ENCODE measurements around the gene BCAR3.

DNA sequence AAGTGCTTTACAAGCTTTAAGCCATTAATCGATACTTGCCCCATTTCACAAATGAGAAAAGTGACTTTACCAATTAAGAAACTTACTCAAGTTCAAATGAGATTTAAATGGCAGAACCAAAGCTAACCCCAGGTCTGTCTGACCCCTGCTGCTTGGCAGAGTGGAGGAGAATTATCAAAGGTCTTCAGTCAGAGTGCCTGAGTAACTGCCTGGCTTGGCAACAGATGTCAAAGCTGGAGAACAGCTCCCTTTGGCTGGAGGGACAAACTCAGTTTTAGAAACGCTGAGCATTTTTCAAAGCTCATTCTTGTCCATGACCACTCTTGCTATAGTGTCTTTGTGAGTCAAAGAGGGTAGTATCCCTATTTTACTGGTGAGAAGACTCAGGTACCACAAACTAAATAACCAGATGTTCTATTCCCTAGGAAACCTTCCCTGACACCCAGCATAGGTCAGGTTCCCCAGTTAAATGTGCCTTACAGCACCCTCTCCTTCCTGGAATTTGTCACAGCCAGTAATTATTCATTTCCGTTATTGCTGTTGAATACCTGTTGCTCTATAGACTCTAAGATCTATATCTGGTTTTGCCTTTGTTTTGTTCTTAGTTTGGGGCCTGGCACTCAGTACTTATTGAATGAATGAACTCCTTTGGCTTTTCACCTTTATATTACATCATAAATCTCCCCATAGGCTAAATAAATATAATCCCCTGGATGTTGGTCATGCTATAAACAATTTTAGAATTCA is 5.0 kb upstream of the BCAR3 start:
- TF ChIP-seq, protein P1, sequence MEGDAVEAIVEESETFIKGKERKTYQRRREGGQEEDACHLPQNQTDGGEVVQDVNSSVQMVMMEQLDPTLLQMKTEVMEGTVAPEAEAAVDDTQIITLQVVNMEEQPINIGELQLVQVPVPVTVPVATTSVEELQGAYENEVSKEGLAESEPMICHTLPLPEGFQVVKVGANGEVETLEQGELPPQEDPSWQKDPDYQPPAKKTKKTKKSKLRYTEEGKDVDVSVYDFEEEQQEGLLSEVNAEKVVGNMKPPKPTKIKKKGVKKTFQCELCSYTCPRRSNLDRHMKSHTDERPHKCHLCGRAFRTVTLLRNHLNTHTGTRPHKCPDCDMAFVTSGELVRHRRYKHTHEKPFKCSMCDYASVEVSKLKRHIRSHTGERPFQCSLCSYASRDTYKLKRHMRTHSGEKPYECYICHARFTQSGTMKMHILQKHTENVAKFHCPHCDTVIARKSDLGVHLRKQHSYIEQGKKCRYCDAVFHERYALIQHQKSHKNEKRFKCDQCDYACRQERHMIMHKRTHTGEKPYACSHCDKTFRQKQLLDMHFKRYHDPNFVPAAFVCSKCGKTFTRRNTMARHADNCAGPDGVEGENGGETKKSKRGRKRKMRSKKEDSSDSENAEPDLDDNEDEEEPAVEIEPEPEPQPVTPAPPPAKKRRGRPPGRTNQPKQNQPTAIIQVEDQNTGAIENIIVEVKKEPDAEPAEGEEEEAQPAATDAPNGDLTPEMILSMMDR (IDR thresholded peaks at IDR 0.05): no peak
- no peak for TF ChIP-seq POLR2AphosphoS5 (IDR thresholded peaks at IDR 0.05)

Data from esophagus muscularis mucosa (tissue), 3 donors.